Measurements from ENCODE around the gene CABP1. TPM values are rescaled to one million over a fixed set of nuclear protein-coding genes. Genes with fewer than 3 reads are reported as not detected.
"Not testable (repeated sequence)": the region's sequence is repeated elsewhere in the genome, so short reads cannot be mapped to it uniquely, and the experiment has no call there.

Gene CABP1
- total RNA-seq, 2 donors from 2014 or later = 0.71 to 2.0 TPM

- Histone ChIP-seq H3K27ac (peak overlapping the region in 1 of 2 donors; percentile 40), H3K4me1 (peaks cover 0 to 9% of the 10 kb centered on the region in 2 donors), H3K9me3 (no peaks in the 10 kb centered on the region), H3K27me3 (no peaks in the 10 kb centered on the region), H3K4me3 (no peak overlapping the region), H3K36me3 (no peaks in the 10 kb centered on the region)
- no peak for TF ChIP-seq CTCF (IDR thresholded peaks at IDR 0.05)
- DNase-seq (ENCODE audit: low spot score) = no peak
Measured at GRCh38 chr12:120598674-120599463, 41.6 kb upstream of the CABP1 start.

GRCh38 chr12:120599672-120600552, 40.5 kb upstream of the CABP1 start:
- H3K4me3 ChIP-seq = no peak overlapping the region
- TF ChIP-seq CTCF (IDR thresholded peaks at IDR 0.05) = no peak
- H3K4me1 ChIP-seq = peaks cover 0 to 9% of the 10 kb centered on the region in 2 donors
- peak overlapping the region in 1 of 2 donors; percentile 40 for H3K27ac ChIP-seq
- no peaks in the 10 kb centered on the region for H3K9me3 ChIP-seq
- DNase-seq (ENCODE audit: low spot score) = no peak
- H3K36me3 ChIP-seq = no peaks in the 10 kb centered on the region
- H3K27me3 ChIP-seq = no peaks in the 10 kb centered on the region

- H3K9me3 ChIP-seq; H3K4me3 ChIP-seq; H3K36me3 ChIP-seq; H3K27ac ChIP-seq; DNase-seq (ENCODE audit: low spot score); H3K27me3 ChIP-seq; H3K4me1 ChIP-seq: not testable (repeated sequence)
Measured at GRCh38 chr12:120602416-120602815, 38.0 kb upstream of the CABP1 start.

- TF ChIP-seq CTCF (IDR thresholded peaks at IDR 0.05) = no peak
- Histone ChIP-seq H3K27ac (no peak overlapping the region), H3K4me1 (no peaks in the 10 kb centered on the region), H3K36me3 (no peaks in the 10 kb centered on the region), H3K9me3 (no peaks in the 10 kb centered on the region), H3K27me3 (no peaks in the 10 kb centered on the region), H3K4me3 (no peak overlapping the region)
- DNase-seq (ENCODE audit: low spot score) = no peak
Measured at GRCh38 chr12:120610560-120610959, 29.9 kb upstream of the CABP1 start.

GRCh38 chr12:120611534-120611933, 28.9 kb upstream of the CABP1 start:
- not testable (repeated sequence) for H3K36me3 ChIP-seq; H3K27ac ChIP-seq; H3K4me3 ChIP-seq; H3K4me1 ChIP-seq; H3K9me3 ChIP-seq; DNase-seq (ENCODE audit: low spot score); H3K27me3 ChIP-seq

- H3K27ac ChIP-seq = no peak overlapping the region
- no peaks in the 10 kb centered on the region for H3K27me3 ChIP-seq
- no peak for TF ChIP-seq CTCF (IDR thresholded peaks at IDR 0.05)
Measured at GRCh38 chr12:120614848-120615247, 25.6 kb upstream of the CABP1 start.

GRCh38 chr12:120617193-120617592, 23.2 kb upstream of the CABP1 start:
- not testable (repeated sequence) for DNase-seq (ENCODE audit: low spot score); H3K36me3 ChIP-seq; H3K4me3 ChIP-seq; H3K9me3 ChIP-seq; H3K27me3 ChIP-seq; H3K4me1 ChIP-seq; H3K27ac ChIP-seq

More at GRCh38 chr12:120614848-120615247, 25.6 kb upstream of the CABP1 start:
- no peak for DNase-seq (ENCODE audit: low spot score)
- Histone ChIP-seq H3K4me1 (no peaks in the 10 kb centered on the region), H3K36me3 (no peaks in the 10 kb centered on the region), H3K4me3 (no peak overlapping the region), H3K9me3 (no peaks in the 10 kb centered on the region)

GRCh38 chr12:120617767-120618166, 22.7 kb upstream of the CABP1 start:
- H3K27me3 ChIP-seq; H3K4me1 ChIP-seq; H3K27ac ChIP-seq; H3K4me3 ChIP-seq; H3K36me3 ChIP-seq; DNase-seq (ENCODE audit: low spot score); H3K9me3 ChIP-seq: not testable (repeated sequence)
